ENCODE data around the gene SMIM31. TPM values are rescaled to one million over a fixed set of nuclear protein-coding genes. Genes with fewer than 3 reads are reported as not detected.
A peak's percentile ranks its signal among the peaks of the same experiment; 100 is the strongest.

The SMIM31 gene
- total RNA-seq, 1 experiment from 2014 or later = not detected

DNA sequence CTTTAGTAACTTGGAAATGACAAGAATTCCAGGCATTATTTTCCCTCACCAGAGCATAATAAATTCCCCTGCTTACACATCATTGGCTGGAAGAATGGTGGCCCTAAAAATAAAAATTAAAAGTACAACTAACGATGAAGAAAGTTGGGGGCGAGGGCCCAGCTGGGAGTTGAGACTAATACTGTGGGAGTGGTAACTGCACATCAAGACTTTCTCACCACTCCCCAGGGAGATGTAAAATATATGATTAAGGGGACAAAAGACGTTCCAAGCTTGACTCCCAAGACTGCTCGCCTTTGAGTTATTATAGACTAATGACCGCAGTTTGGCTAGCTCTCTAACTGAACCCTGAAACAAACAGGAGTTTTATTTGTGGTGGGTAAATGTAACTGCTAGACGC lies 30.0 kb downstream of the SMIM31 start:
- no peak for DNase-seq (ENCODE audit: low spot score)

DNA sequence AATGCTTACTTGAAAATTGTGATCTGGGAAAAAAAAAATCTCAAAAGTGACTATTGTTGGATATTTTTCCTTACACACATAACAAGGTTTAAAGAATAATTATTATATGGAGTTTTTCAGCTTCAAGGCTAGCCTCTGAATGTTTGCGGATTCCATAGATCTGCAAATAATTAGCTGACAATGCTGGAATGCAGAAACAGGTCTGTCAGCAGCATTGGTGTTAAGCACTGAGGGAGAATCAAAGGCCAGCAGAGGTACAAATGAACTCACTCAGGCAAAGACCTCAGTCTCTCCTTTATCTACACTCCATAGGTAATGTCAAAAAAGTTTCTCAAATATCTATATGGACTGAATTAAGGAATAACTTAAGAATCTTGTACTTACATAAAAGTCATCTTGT lies 35.1 kb downstream of the SMIM31 start:
- DNase-seq (ENCODE audit: low spot score) = no peak

DNA sequence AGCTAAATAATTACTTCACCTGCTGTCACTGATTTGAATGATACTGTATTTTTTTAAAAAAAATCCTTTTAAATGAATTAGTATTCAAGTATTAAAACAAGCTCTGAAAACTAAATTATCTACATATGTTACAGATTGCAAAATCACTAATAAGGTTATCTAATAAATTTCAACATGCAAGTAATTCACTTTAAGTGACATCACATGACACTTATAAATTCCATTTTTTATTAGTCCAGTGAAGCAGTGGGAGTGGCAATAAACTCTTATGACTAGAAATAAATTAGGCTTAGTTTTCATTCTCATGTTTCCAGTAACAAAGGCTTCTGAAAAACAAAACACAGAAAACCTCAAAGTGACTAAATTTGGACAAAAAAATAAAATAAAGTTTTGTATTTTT lies 36.3 kb downstream of the SMIM31 start:
- no peak for DNase-seq (ENCODE audit: low spot score)

DNA sequence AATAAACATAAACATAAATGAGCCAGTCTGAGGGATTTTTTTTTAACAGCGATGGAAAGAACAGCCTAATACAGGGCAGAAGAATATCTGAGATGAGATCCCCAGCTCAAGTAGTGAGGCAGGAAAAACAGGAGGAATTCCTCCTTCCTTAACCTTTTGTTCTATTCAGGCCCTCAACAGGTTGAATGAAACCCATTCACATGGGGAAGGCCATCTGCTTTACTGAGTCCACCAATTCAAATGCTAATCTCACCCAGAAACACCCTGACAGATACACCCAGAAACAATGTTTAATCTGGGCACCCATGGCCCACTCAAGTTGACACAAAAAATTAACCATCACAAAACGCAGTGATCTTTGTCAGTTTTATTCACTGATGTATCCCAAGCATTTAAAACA lies 45.5 kb downstream of the SMIM31 start:
- DNase-seq (ENCODE audit: low spot score) = no peak

DNA sequence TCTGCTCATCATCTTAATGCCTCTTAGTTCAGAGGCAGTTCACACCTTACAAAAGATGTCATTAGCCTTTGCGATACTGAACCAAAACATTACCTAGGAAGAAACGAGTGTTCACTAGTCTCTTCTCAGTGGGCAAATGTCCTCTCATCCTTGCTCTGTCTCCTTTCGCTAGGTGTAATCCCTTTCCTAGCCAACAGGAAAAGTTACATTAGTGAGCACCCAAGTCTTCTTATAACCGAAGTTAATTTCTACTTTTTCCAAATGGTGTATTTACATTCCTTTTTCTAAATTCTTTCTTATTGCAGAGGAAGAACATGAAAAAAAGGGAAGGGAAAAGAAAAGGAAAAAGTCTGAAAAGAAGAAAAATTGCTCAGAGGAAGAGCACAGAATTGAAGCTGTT lies 46.9 kb downstream of the SMIM31 start:
- no peak for DNase-seq (ENCODE audit: low spot score)

DNA sequence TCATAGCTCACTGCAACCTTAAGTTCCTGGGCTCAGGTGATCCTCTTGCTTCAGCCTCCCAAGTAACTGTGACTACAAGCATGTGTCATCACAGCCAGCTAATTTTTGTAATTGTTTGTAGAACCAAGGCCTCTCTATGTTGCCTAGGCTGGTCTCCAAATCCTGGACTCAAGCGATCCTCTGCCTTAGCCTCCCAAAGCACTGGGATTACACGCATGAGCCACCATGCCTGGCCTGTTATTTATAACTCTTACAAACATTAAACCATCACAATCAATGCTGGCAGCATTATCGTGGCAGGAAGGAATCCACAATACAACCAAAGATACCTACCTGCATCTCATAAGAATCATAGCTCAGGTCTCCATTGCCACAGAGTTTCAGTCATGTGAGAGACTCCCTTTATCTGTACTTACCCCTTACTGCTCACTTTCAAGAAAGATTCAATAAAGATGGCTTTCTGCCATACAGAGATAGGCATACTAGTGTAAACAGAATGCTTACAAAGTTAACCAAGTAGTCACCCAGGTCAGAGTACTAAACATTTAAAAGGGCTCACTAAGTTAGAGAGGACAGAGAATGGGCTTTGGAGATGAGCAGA lies 48.5 kb downstream of the SMIM31 start:
- DNase-seq (ENCODE audit: low spot score) = no peak

DNA sequence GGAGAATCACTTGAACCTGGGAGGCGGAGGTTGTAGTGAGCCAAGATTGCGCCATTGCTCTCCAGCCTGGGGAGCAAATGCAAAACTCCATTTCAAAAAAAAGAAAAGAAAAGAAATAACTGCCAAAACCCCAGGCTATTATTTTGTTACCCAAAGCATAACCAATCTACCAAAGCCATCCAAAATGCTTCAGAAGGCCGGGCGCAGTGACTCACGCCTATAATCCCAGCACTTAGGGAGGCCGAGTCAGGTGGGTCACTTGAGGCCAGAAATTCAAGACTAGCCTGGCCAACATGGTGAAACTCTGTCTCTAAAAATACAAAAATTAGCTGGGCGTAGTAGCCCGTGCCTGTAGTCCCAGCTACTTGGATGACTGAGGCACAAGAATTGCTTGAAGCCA lies 49.8 kb downstream of the SMIM31 start:
- DNase-seq (ENCODE audit: low spot score) = no peak

DNA sequence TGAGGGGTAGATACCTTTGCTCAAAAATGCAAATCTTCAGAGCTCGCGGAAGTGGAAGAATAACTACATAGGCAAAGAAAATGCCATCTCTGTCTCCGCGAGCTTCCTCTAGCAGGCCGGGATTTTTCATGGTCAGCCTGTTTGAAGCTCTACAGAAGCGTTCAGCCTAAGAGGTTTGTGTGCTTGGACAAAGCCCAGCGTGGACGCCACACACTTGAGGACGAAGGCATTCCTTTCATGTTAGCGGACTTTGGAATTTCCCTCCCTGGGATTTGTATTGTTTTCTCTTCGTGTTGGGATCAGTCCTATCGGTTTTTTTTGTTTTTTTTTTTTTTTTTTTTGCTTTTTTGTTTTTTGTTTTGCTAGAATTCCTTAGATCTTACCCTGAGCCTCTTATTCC lies 53.7 kb downstream of the SMIM31 start:
- DNase-seq (ENCODE audit: low spot score) = peak; percentile 66

DNA sequence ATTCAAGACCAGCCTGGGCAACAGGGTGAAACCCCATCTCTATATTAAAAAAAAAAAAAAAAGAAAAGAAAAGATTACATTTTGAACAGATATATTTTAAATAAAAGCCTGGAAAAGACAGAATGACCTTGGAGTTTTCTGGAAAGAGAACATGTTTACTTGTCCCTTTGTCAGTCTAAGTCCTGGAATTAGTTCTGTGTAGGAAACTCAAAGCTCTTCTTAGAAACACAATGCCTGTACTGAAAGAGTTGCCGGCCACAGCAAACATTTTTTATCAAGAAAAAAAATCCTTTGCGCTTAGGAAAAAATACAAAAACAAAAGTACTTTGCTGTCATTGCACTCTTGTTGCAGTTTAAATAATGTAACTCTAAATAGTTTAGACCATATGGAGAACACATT lies 59.6 kb downstream of the SMIM31 start:
- DNase-seq (ENCODE audit: low spot score) = no peak

DNA sequence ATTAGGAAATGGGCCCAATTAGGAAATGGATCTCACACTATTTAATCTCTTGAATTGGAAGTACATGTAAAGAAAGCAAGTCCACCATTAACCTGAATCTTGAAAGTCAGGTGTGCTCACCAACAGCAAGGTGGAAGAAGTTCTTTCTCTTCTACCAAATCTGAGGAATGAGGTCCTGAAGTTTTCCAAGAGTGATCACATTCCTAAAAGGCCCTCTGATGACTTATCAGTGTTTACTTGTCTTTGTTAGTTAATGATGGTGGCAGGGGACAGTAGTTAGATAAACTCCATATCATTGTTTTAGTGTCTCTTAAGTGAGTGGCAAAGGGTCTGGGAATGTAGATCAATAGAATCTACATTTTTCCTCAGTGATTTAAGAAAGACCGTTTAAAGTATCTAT lies 61.8 kb downstream of the SMIM31 start:
- DNase-seq (ENCODE audit: low spot score) = no peak

DNA sequence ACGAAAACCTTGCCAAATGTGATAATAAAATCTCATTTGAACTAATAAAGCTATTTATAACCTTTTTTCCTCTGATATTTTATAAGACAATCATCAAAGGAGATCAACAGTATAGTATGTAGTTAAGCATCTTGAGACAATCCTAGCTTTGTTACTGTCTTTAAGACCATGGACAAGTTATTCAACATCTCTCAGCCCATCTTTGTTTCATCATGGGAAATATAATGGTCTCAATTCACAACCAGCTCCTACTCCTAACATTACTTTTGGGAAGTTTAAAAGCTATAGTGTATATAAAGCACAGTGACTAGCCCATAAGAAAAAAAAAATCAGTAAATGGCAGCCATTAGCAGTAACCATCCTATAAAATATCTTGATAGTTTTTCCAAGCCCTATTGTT lies 65.4 kb downstream of the SMIM31 start:
- no peak for DNase-seq (ENCODE audit: low spot score)

DNA sequence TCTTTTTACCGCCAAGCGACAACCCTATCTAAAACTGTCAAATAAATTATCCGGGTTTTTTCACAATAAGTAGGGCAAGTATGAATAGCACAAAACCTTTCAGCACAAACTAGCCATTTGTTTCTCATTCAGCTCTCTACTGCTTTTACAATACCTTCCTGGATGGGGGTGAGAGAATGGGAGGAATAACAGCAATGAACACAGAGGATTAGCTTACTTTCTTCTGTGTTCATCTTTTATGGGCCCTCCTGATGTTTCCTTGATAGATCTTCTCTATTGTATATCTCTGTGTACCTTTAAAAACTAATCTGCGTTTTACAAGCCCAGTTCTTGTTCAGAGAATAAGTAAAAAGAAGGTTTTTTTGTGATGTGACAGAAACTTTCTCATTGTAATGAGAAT lies 67.8 kb downstream of the SMIM31 start:
- no peak for DNase-seq (ENCODE audit: low spot score)

DNA sequence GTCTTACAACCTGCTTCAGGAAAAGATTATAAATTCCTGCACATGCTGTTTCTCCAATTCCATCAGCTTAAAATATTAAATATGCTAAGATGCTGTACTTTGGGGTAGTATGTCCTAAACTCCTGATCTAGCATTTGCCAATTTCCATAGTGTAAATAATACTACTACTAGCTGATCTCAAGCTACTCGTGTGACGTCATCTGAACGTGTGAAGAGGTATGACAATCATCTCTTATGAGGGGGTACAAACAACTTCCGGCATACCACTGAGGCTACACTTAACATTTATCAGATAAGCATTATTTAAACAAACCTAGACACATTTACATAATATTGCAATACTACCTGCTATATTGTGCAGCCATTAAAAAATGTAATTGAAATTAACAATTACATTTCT lies 70.7 kb downstream of the SMIM31 start:
- no peak for DNase-seq (ENCODE audit: low spot score)

DNA sequence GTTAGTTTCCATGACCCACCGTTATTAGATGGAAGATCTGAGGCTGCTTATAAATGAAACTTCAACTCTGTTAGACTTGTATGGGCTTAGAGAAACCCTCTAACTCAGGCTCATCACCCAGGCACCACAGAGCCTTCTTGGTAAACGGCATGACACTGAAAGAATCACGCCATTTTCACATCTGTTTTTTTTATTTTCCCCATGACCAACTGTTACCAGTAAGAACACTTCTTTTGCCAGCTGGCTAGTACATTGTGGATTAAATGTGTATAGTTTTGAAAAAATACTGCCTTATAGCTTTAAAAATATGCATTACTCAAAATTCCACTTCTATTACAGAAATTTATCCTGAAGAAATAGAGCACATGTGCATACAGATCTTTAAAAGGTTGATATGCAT lies 75.0 kb downstream of the SMIM31 start:
- DNase-seq (ENCODE audit: low spot score) = no peak

DNA sequence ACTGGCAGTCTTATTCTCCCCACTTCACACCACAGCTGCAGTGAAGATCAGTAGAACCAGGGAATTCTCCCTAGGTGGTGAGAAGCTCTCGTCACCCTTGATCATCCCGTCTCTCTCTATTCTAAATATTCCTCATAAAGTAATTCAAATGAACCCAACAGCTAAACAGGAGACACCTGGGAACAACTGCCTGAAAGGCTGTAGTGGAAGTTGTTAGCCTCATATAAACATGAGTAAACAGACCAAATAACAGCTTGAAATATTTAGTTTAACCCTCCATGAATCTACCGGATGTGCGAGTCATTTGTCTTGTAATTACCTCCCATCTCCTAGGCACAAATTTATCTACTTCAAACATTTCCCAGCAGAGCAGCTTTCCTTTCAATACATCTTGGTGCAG lies 92.6 kb downstream of the SMIM31 start:
- no peak for DNase-seq (ENCODE audit: low spot score)

DNA sequence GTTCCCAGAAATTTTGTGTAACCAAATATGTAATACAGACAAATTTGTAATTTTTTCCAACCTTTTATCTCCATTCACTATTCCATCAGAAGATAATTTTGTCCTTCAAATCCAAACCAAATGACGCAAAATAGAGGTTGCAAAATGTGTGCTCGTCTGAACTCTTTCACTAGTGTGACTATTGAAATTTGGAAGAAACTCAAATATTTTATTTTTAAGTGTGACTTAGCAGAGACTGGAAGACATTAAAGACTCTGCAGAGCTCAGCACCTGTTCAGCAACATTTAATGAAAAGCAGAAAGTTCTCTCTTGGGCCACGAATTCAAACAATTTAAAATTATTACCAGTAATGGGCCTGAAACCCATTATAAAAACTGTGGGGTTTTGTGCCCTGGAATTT lies 93.1 kb downstream of the SMIM31 start:
- no peak for DNase-seq (ENCODE audit: low spot score)

DNA sequence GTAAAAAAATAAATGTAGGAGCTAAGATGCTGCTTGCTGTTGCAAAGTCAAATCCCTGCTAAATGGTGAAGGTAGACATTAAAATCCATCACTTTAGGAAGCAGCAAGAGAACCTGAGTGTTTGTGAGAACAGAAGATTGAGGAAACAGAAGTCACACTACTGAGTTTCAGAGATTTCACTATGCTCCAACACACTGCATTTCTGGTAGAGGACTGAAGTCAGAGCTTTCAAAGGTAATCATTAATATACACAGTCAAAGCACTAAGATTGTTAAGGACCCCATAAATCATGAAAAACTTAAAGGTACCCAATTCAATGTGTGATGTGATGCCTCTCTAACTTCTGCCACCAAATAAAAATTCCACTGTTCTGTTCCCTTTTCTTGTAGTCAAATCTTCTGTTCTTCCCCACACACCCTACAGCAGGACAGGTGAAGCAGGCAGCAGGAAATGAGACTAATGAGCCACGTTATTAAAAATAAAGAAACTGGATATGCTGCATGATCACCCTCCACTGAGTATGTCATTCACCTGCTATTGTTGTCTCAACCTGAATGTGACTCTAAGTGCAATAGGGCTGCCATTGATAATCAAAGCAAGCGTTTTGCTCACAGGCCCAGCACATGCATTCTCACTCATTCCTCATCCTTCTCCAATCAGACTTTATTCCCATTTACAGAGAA lies 94.2 kb downstream of the SMIM31 start:
- no peak for DNase-seq (ENCODE audit: low spot score)

Other genes with a start within 250 kb of the SMIM31 start
- not detected in 2 replicates for gene APELA, start 123.0 kb downstream of the SMIM31 start, total RNA-seq (2014; rRNA removed; shearing (Covaris generic))
- gene TRIM61, start 223.5 kb downstream of the SMIM31 start, total RNA-seq (2014; rRNA removed; shearing (Covaris generic)) = not detected in 2 replicates